DND-41 (cell line): ENCODE measurements around the gene CSNK1G3.

Experiments used
- EZH2 ChIP-seq: IDR thresholded peaks from 3 replicates; pipeline ENCODE4 v1.6.1; 2012; ENCODE audit warnings: borderline replicate concordance, low read depth, mild to moderate bottlenecking, moderate library complexity, low read length, inconsistent platforms; ENCODE audit not compliant: severe bottlenecking
- TF ChIP-seq, protein P1 (sequence below): IDR thresholded peaks from 2 replicates; pipeline ENCODE4 v1.5.1; 2012; ENCODE audit warnings: borderline replicate concordance, low read length, moderate library complexity, mild to moderate bottlenecking; ENCODE audit not compliant: poor library complexity, severe bottlenecking; ENCODE audit errors: extremely low read depth

- TF ChIP-seq, protein P1, sequence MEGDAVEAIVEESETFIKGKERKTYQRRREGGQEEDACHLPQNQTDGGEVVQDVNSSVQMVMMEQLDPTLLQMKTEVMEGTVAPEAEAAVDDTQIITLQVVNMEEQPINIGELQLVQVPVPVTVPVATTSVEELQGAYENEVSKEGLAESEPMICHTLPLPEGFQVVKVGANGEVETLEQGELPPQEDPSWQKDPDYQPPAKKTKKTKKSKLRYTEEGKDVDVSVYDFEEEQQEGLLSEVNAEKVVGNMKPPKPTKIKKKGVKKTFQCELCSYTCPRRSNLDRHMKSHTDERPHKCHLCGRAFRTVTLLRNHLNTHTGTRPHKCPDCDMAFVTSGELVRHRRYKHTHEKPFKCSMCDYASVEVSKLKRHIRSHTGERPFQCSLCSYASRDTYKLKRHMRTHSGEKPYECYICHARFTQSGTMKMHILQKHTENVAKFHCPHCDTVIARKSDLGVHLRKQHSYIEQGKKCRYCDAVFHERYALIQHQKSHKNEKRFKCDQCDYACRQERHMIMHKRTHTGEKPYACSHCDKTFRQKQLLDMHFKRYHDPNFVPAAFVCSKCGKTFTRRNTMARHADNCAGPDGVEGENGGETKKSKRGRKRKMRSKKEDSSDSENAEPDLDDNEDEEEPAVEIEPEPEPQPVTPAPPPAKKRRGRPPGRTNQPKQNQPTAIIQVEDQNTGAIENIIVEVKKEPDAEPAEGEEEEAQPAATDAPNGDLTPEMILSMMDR = no peak
- no peak for TF ChIP-seq EZH2
Measured at GRCh38 chr5:123647066-123647465, 135.1 kb downstream of the CSNK1G3 start.
